Stimulated activated CD4-positive, alpha-beta T cell treated with anti-CD3 and anti-CD28 coated beads, Interleukin-4, amount 100 ng/mL, for 48 hours (primary cell): ENCODE data around the gene TSFM.

ENCODE experiments used
- DNase-seq, 2 donors: peaks; one replicate each; pipeline ENCODE4 v3.0.0-alpha.2; 2020; ENCODE audit warnings: low read depth in 2 of 2

TSFM gene

DNA sequence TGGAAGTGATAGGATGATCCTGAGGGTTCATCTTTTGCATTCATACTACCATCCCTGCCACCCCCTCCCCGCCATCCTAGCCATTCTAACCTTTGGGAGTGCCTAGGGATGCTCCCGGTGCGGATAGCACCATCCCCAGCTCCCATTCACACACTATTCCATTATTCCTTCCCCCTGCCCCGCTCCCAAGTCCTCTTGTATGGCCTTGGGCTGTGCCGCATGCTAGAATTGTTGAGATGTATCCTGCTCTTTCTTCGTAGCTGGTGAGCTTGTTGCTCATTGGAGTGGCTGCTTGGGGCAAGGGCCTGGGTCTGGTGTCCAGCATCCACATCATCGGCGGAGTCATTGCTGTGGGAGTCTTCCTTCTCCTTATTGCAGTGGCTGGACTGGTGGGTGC, 37.1 kb upstream of the TSFM start:
- DNase-seq = no peak

DNA sequence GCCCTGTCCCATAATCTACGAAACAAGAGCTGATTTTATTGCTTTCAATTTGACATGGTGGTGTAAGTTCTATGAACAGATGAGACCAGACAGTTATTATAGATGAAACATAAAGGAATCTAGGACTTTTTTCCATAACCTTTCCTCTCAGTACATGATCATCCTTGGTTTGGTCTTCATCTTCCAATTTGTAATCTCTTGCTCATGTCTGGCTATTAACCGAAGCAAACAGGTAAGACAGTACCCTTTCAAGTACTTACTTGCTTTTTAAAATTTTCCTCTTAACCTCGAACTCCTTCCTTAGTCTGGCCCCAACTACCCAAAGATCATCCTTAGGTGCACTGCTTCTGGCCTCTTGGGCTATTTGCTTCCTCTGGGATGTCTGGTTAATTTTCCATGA, 36.6 kb upstream of the TSFM start:
- DNase-seq = no peak

DNA sequence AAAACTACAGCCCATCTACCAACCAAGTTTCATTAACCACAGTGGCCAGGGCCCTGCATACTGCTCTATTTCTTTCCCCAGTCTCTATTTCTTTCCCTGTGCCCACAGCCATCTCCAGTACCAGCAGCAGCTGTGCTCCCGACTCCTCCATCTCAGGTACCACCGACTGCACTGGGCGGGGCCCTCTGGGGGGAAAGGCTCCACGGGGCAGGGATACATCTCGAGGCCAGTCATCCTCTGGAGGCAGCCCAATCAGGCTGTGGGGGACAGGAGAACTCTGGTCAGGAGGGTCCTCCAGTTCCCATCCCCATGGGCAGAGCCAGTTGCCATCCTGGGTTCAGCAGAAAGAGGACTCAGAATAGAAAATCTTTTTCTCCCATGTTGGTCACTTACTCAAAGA, 33.5 kb upstream of the TSFM start:
- DNase-seq = no peak

DNA sequence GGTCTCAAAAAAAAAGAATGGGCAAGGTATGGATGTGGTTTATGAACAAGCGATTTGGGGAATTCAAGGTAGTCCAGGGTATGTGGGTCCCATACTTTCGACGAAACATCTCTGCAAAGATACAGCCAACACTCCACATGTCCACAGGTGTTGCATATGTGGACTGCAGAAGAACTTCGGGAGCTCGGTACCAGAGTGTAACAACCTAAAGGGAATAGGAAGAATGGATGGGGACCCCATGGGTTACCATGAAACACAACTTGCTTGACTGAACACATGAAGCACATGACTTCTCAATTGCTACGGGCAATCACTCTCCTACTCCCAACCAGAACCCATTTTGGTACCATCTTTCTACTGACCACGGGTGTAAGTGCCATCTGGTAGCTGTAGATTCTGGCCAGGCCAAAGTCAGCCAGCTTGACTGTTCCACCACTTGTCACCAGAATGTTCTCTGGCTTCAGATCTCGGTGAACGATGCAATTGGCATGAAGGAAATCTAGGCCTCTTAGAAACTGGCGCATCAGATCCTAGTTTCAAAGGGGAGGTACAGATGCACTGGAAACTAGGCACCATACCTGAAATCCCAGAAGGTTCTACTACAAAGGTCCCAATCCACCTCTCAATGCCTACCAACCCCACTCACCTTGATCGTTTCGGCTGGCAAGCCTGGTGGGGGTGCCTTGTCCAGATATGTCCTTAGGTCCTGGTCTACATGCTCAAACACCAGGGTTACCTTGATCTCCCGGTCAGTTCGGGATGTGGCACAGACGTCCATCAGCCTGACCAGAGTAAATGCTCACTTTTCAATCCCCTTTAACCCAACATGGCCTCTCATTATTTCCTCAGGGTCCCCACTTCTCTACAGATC, 31.8 kb upstream of the TSFM start:
- no peak for DNase-seq

DNA sequence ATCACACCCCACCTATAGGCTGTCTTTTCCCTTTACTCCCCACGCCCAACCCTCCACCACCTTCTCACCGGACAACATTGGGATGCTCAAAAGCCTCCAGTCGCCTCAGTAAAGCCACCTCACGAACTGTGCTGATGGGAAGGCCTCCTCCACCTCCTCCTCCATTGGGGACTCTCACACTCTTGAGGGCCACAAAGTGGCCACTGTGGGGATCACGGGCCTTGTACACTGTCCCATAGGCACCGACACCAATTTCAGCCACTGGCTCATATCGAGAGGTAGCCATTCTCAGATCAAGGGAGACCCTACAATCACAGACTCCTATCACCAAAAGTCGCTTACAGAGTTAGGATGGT, 31.2 kb upstream of the TSFM start:
- DNase-seq = no peak

DNA sequence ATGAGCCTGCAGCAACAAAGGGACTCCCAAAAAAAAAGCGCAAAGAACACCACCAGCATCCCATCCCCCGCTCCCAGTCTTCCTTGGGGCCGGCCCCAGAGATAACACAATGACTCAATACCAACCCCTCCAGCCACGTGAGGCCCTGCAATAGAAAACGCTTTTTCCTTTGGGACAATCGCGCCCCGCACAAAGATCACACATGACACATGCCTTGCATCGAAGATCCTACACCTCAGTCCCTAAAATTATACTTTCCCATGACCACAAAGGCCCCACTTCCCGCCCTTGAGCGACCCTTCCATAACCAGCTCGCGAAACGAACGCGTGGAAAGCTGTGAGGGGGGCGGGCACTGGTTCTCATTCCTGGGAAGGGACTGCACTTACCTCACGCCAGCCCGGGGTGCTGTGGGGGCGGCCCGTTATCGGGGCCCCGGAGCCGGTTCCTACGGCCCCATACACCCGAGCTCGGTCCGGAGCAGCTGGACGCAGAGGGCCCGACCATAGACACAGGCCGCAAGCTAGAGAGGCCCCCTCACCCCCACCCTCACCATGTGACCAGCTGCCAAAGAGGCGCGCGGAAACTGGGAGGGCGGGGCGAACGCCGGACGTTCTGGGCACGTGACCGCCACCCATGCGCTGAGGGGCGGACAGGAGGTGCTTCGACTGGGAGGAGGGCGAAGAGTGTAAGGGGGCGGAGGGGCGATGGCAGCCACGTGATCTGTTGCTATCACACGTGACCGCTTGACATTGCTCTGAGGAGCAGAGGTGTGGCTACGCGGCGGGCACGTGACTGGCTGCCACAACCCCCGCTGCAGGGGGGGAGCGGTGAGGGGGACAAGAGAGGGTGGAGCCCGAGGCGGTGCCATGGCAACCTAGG, 30.6 kb upstream of the TSFM start, which contains the start of gene CDK4:
Gene CDK4 (minus strand): TSS at position 523 of the 880 bp plus-strand sequence. CDS start 593 bp downstream, outside the sequence.
- DNase-seq = peak; percentile 96 to 99

DNA sequence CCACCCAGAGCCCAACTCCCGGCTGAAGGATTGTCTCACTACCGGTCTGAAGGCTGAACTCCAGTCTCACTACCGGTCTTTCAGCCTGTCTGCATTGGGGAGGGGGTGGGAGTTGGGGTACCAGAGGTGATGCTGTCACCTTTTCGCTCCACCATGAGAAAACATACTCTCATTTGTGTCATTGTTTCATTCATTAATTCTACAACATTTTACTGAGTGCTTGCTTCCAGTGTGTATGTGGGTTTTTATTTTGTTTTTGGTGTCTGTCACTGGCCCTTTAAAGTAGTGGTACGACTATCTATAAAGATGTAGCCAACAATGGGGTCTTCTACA, 30.0 kb upstream of the TSFM start:
- no peak for DNase-seq

DNA sequence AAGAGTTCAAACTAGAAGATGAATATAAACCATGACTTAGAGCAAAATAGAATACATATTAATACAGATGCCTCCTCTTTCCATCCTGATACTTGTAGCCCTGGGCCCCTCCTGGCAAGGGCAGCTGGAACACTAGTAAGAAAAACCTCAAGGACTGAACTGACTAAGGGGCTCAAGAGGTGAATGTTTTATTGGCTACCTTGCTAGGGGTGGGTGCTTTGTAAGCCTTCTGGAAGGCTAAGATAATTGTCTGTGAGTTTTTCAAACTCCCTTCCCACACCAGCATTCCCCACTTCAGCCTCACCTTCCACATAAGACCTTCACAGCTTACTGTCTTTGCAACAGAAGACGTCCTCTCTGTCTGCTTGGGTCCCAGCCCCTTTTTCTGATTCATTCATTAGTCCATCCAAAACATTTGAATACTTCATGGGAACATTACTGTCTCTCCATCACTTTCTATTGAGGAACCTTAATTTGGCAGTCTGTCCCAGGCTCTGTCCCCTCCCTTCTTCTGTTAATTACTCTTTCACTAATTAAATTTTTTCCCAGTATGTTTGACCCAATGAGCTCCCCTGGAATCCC, 28.7 kb upstream of the TSFM start:
- no peak for DNase-seq

DNA sequence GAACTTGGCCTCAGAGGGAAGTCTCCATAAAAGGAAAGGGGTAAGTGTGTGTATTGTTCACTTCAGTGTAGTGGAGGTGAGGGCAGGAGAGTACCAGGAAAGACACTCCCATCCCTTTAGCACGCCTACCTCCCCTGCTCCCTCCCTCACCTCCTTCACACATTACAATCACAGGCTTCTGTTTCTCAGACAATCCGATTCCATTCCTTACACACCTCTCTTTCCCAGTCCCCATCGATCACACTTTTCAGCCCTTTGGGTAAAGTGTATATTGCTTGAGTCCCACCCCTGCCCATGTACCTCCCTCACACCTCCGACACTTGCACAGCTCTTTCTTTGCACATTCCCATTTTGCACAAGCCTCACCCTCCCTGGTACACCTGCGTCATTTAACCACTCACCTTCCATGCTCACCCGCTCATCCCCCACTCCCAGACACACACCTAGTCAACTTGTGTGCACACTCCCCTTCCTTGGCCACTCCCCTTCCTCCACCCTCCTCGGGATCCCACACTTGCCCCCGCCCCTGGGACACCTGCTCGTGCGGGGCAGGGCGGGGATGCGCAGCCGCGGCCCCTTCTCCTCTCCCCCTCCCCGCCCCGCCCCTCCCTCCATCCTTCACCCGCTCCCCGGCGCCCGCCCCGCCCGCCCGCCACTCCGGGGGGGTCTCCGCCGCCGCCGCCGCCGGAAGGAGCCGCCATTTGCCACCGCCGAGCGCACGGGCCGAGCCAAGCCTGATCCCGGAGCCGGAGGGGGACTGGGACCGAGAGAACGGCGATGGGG, 28.0 kb upstream of the TSFM start, which contains the start of gene MARCHF9:
Gene MARCHF9 (plus strand): TSS at position 693 of the 783 bp plus-strand sequence. CDS start 426 bp downstream, outside the sequence.
- peak; percentile 75 to 83 for DNase-seq

DNA sequence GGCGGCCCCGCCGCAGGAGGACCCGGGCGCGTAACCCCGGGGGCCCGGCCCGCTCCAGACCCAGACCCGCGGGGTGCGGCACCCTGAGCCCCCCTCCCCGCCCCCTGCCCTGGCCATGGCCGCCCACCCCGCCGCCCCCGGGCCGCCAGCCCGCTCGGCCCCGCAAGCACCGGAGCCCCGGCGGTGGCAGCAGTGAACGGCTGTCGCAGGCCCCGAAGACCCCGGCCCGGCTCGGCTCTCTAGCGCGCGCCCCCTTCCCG, 27.5 kb upstream of the TSFM start:
- no peak for DNase-seq

DNA sequence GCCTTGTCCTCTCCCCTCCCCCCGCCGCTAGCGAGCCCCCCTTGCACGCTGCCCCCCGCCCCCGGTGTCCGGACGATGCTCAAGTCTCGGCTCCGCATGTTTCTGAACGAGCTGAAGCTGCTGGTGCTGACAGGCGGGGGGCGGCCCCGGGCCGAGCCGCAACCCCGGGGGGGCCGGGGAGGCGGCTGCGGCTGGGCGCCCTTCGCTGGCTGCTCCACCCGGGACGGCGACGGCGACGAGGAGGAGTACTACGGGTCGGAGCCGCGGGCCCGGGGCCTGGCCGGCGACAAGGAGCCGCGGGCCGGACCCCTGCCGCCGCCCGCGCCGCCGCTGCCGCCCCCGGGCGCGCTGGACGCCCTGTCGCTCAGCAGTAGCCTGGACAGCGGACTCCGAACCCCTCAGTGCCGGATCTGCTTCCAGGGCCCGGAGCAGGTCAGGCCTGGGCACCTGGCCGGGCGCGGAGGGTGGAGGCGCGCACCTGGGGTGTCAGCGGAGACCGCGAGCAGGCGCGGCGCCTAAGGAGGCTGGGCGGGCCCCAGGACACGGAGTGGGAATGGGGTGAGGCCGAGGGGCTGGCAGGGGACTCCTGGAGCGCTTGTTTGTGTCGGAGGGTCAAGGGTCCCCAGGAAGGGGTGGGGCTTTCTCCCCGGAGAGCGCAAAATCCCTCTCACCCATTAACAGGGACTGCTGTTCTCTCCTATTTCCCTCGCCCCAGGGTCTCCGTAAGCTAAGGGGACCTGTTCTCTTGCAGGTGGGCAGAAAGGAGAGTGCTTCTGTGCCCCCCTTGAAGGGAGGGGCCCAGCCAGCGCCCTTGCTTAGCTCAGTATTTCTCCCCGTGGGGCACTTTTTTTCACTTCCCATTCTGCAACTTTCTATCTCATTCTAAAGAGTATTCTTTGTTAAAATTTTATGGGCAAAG, 26.9 kb upstream of the TSFM start:
- DNase-seq = no peak

DNA sequence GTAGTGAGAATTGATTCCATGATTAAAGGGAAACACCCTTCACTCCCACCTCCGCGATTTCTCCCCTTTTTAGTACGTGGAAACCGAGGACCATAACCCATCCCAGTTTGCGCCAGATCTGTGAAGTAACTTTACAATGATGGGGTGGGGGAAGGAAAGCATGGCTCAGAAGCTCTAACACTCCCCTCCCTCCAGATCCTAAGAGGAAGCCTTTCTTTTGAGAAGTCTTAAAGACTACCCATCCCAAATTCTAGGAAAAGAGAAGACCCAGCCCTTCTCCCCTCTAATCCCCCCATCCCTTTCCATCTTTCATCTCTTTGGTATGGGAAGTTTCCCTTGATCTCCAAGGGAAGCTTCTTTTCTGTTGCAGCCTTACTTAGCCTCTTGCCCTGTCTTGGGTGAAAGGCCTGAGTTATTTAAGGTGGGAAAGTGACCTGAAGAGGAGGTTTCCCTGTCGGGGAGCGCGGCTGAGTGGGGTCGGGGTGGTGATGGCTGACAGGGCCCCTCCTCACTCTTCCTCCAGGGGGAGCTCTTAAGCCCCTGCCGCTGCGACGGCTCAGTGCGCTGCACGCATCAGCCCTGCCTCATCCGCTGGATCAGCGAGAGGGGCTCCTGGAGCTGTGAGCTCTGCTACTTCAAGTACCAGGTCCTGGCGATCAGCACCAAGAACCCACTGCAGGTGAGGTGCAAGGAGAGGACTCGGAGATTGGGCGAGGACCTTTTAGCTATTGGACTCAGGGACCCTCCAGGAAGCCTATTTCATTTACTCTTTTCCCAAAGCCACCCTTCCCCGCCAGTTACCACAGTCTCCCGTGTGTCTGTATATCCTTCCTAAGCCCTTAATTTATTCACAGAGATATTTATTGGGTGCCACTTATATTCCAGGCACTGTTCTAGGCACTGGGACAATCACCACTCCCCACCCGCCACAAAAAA, 25.9 kb upstream of the TSFM start:
- DNase-seq = peak; percentile 65

DNA sequence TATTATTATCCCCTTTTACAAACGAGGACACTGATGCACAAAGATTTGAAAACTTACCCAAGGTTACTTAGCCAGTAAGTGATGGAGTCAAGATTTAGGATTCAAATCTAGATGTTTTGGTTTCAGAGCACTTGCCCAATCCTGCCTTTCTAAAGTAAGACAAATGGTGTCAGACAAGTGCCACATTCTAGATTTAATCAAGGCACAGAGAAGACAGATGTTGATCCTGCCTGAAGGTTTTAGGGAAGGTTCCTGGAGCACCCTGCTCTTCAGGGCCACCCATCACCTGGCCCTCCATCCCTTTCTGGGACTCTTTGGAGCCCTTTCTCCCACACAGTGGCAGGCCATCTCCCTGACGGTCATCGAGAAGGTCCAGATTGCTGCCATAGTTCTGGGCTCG, 24.8 kb upstream of the TSFM start:
- DNase-seq = no peak

DNA sequence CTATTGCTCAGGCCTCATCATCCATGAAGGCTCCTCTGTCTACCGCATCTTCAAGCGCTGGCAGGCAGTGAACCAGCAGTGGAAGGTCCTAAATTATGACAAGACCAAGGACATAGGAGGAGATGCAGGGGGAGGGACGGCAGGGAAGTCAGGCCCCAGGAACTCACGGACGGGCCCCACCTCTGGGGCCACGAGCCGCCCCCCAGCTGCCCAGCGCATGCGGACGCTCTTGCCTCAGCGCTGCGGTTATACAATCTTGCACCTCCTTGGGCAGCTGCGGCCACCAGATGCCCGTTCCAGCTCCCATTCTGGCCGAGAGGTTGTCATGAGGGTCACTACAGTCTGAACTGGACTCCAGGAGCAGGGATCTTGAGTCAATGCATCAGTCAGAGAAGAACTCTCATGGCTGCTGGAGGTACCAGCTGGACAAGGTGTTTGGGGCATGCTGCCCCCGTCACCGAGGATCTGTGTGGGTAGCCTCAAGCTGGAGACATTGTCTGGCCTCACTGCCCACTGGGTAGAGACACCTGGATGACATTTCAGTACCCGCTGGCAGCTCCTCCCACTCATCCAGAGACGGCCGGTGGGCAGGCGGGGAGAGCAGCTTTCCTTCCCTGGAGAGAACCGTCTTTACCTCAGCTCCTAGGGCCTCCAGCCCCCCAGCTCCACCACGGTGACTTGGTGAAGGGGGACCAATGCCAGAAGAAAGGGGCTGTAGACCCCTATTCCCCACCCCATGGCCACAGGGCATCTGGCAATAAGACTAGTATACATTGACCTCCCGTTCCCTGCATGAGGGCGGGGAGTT, 23.8 kb upstream of the TSFM start:
- no peak for DNase-seq

DNA sequence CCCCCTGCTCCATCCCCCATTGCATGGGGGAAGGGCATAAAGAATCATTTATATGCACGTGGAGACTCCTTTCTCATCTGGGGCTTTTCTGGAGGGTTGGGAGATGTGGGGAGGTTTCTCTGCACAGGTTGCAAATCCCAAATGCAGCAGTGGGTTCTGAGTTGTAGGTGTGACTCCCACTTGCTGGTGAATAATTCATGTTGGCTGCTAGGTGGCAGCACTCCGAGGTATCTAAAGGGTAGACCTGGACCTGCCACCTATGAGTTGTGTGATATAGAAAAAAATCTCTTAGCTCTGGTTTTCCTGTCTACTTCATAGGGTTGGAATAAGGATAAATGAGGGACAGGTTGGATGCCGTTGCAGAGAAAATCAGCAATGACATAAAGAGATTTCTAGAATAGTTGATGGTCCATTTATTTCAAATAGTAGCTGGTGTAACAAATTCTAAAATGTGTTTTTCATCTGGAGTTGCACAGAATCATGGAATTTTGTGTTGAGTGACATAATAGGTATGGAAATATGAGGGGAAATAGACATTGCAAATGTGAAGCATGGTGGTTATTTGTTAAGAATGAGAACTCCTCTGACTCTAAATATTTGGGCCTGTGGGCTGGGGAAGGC, 23.1 kb upstream of the TSFM start:
- DNase-seq = no peak

DNA sequence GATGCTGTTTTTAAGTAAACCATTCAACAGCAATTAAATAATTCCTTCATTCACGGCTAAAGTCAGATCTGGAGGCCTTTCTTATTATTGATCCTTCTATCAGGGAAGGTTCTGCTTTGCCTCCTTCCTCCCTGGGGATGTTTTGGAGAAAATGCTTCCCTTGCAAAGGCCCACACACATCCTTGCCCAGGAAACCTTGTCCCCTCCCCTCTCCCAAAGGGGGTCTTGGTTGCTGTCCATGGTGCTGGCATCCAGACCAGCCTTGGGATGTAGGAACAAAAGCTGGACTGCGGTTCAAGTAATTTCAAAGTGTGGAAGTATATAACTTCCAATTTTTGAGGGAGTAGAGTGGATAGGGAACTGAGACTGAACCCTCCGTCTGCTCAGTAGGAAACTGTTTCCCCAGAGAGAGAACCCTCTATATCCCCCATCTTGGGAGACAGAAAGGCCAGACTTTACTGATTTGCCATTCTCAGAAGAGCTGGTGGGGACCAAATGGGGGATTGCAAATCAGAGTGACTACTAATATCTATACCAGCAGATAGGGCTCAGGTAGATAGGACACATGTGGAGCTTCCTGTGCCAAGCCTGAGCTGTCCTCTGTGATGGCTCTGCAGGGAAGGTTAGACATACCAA, 22.1 kb upstream of the TSFM start:
- DNase-seq = no peak

DNA sequence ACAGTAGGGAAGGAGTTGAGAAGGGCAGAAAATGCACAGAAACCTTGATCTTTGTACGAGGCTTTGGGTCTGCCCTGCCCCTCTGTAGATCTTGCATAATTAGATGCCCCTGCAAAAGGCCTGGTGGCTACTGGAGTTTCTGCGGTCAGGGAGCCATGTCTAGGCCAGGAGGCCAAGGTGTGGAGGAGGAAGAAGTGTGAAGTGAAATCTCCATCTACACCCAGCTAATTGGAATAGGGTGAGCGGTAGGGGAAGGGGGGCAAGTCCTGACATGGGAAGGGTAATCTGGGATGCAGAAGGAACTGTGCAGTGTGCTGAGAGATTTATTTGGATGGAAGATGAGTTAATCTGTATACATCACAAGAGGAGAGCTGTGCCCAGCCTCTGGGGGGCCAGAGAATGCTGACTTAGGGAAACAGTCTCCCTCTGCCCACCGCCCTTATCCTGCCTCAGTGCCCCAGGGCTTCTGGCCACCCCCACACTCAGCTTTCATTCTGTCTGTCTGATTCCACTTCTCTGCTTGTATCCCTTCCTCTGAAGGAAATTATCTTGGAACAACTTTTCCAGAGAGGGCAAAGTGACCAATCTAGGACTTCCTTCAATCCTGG, 21.1 kb upstream of the TSFM start:
- no peak for DNase-seq

DNA sequence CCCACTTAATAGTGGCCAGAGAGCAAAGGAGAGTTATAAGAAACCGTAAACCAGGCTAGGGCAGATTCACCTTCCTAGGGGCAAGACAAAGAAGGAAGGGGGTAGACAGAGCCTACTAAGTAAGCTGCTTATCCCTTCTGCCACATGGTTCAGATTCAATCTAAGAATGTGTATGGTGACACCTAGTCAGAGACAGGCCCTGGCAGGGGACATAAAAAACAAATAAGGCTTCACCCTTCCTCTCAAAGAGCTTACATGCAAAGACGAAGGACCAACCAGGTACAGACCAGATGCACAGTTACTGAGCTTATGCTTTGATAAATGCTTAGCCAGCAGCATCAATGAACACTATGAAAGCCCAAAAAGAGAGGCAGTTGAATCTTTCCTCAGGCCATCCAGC, 20.1 kb upstream of the TSFM start:
- no peak for DNase-seq
